NCI-H2107 (cell line): ENCODE data around the gene EXD3.

Experiments used
- DNase-seq: peaks from one replicate; lab custom pipeline; 2025; lab: John Stamatoyannopoulos, UW

Gene EXD3

GRCh38 chr9:137447722-137448601 lies 25.0 kb upstream of the EXD3 start:
- no peak for DNase-seq

DNA sequence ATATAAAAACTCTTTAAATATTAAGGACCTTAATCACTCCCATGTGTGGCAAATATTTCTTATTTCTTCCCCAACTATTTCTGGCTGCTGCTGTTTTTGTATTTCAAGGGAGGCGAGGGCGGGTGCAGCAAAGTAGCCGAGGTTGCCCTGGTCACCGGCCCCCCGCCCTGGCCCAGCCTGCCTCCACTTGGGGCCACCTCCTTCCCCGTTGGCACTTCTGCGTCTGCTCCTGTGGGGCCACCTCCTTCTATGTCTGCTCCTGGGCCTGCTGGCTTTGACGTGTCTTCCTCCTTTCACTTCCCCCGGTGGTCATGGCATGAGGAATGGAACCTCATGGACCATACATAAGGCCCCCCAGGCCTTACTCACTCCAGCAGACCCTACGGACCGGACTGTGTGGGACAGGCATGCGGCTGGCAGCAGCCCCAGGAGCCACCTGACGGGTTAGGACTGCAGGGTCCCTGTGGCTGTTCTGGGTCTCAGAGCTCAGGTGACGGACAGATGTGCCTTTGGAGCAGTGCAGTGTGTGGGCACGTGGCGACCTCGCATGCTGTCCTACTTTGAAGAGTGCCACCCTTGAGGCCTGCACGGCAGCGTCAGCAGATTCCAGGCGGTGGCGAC lies 24.0 kb upstream of the EXD3 start:
- no peak for DNase-seq

DNA sequence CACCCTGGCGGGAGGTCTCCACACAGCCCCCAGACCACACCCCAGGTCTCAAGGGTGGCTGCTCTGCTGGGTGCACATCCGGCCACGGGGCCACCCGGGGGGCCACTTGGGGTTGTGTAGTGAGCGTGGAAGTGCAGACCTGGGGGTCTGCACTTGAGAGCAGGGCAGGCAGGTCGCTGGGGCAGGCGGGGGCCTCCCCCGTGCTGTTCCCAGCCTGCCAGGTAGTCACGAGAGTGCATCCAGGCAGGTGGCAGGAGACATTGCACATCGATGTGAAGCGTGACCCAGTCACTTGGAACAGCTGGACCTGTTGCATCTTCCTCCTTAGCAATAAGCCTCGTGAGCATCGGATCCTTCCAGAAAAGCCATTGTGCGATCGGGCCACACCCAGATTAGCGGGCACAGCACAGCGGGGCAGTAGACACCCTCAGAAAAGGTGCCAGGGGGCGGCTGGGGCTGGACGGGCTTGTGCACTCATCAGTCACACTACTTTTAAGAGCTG lies 23.0 kb upstream of the EXD3 start:
- DNase-seq: no peak

DNA sequence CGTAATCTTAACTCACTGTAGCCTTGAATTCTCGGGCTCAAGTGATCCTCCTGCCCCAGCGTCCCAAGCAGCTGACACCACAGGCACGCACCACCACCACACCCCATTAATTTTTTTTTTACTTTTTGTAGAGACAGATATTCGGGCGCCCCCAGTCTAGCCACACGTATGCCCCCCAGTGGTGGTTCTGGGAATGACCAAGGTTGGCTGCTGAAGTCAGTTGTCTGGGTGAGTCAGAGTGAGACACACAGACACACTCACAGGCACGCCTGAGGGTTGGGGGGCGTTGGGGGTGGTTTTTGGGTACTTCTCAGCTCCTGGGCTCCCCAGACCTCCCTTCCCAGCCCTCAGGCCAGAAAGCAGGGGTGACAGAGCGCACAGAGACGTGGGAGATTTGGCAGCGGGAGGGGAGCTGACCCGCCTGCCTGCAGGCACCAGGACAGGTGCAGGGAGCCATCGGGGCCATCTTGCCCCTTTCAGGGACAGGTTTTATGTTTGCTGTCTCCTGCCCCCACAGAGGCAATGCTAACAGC lies 22.4 kb upstream of the EXD3 start:
- peak; percentile 71 for DNase-seq

DNA sequence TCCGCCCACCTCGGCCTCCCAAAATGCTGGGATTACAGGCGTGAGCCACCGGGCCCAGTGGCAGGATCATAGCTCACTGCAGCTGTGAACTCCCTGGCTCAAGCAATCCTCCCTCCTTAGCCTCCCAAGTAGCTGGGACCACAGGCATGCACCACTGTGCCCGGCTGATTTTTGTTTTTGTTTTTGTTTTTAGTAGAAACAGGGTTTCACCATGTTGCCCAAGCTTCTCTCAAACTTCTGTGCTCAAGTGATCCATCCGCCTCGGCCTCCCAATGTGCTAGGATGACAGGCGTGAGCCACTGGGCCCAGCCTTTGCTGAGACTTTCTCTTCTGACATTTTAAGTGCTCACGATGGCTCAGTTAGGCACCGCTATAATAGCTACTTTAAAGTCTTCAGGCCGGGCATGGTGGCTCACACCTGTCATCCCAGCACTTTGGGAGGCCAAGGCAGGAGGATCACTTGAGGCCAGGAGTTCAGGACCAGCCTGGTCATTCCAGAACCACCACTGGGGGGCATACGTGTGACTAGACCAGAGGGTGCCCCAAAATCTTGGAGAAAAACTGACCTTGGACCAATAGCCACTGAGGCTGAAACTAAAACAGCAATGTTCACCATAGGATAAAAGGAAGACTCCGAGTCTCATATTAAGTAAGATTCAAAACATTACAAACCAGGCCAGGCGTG lies 21.3 kb upstream of the EXD3 start:
- no peak for DNase-seq

DNA sequence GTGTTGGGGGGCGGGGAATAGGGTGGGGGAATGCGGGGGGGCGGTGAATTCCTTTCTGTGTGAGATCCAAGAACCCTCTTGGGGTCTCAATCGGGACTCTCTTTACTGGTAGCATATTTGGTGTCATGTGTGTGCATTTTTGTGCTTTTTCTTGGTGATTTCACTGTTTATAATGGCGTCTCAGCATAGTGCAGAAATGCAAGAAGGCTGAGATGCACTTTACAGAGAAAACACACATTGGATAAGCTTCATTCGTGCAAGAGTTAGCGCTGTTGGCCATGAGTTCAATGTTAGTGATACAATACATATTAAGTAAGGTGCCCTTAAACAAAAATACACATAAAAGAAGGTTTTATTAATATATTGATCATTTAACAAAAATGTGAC lies 19.0 kb upstream of the EXD3 start:
- DNase-seq: no peak

GRCh38 chr9:137441289-137441934 lies 18.4 kb upstream of the EXD3 start, which contains the start of gene ENTPD8:
Gene ENTPD8, minus strand, starts transcription at chr9:137441357. Its CDS starts 3,072 bp downstream, at chr9:137438285.
- DNase-seq: peak; percentile 41

DNA sequence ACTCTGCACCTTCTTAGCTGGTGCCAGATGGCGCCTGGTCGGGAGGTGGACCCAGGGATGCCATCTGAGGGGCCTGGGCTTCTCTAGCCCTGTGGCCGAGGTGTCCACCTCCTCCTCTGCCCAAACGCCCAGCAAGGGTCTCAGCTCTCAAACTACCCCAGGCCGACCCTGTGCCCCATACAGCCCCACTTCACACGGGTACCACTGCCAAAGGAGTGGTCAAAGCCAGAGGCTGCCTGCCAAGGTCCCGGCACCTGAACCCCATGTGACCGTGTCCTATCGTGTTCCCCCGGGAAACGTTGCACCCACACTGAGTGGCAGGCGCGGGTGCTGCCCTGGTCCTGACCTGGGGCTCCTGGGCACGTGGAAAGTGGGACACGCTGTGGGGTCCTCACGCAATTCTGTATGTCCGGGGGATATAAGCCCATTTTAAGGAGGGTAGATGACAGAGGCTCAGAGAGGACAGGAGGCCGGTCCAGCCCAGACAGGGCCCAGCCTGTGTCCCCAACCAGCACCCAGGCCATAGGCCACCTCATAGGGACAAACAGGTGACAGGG lies 16.3 kb upstream of the EXD3 start:
- no peak for DNase-seq

DNA sequence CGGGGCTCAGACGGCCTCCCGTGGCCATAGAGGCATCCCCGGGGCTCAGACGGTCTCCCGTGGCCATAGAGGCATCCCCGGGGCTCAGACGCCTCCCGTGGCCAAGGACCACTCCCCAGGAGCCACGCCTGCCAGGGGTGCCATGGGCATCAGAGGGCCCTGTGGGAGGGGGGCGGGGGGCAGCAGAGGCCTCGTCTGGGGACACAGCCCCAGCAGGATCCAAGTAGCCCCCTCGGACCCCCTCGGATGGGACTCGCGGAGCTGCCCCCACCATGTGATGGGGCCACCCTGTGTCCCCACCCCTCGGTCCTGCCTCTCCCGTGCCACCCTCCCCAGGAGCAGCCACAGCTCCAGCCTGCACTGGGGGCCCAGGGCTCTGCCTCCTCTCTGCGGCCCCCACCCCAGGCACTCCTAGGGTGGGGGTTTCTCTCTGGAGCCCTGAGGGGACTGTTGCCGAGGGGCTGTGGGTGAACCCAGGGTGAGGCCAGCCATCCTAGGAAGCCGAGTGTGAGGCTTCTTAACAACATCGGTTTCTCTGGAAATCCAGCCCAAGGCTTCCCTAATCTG lies 15.7 kb upstream of the EXD3 start:
- DNase-seq: no peak

DNA sequence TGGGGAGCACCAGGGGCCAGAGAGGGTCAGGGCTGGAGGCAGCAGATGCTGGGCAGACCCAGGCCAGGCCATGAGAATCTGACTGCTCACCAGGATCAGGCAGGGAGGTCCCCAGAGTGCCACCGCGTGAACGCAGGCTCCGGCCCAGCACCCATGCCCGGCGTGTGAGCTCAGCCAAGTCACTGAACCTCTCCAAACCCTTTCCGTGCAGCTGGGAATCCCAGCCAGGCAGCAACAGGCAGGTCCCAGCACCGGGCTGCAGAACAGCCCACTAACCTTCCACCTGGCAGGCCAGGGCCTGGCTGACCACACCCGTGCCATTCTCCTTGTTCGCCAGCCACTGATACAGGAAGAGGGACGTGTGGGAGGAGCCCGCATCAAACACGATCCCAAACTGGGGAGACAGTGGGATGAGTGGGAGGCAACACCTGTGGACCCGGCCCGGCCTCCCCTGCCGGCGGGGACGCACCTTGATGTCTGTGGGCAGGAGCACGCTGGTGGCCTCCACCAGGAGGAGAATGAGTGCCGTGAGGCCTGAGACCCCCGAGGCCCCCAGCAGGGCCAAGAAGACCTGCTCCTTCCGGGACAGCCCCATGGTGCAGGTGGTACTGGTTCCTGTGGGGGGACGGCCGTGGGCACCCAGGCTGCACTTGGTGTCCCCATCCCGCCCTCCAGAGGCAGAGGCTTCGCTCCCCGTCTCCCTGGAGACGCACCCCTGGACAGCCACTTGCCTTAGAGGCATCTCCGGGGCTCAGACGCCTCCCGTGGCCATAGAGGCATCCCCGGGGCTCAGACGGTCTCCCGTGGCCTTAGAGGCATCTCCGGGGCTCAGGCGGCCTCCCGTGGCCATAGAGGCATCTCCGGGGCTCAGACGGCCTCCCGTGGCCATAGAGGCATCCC lies 15.0 kb upstream of the EXD3 start:
- DNase-seq: no peak

- no peak for DNase-seq
Observed at GRCh38 chr9:137436761-137437600, 14.0 kb upstream of the EXD3 start.

- no peak for DNase-seq
Observed at GRCh38 chr9:137435980-137436760, 13.2 kb upstream of the EXD3 start.

GRCh38 chr9:137435381-137435891 lies 12.5 kb upstream of the EXD3 start:
- DNase-seq: no peak

- DNase-seq: no peak
Observed at GRCh38 chr9:137434498-137435380, 11.8 kb upstream of the EXD3 start.

GRCh38 chr9:137433916-137434431 lies 11.0 kb upstream of the EXD3 start:
- DNase-seq: no peak

- no peak for DNase-seq
Observed at GRCh38 chr9:137433349-137433915, 10.5 kb upstream of the EXD3 start.
